ENCODE data around the gene GBX2.
A peak's percentile ranks its signal among the peaks of the same experiment; 100 is the strongest.

Gene GBX2

DNA sequence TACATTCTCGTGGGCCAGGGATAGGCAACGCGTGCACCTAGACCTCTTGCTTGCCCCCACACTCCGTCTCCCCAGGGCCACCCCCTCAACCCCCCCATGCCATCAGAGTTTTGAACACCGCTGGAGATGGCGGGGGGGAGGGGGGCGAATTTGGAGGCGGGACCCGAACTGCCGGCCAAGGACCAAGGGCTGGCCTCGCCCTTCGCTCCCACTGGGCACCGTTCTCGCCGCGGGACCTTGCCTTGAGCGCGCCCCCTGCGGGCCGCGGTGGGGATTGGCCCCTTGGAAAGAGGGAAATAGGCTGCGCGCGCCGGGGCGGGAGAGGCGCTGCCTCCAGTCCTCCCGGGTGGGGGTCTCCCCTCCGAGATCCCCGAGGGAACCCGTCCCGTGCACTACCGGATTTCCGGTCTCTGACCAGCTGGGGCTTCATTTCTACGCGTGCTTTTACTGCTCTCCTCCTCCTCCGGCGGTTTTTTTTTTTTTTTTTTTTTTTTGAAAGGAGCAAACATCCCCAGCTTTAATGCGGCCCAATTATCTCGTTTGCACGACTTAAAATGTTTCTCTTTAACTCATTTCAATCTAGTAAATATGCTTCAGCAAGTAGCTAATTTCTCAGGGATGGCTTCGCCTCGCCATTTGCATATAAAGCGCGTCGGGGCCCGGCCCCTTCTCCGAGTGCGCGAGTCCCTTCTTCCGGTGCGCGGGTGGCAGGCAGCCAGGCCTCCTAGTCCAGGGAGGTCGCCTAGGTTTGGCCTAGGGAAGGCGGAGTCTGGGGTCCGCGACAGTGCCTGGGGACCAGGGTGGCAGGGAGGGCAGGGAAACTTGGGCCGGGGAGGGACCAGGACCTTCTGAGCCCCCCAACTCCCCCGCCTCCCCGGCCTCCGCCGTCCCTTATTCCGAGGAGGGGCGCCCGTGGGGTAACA lies 10.0 kb upstream of the GBX2 start:
- ATAC-seq, result peak; percentile 80
- TF ChIP-seq OSR1 (CRISPR knock-in tag; IDR thresholded peaks at IDR 0.05) (no peak), ZC3H10 (CRISPR knock-in tag; IDR thresholded peaks at IDR 0.05) (no peak), ZNF8 (CRISPR knock-in tag; IDR thresholded peaks at IDR 0.05) (no peak), SNAI2 (CRISPR knock-in tag; IDR thresholded peaks at IDR 0.05) (no peak)
- TF ChIP-seq, protein P1, sequence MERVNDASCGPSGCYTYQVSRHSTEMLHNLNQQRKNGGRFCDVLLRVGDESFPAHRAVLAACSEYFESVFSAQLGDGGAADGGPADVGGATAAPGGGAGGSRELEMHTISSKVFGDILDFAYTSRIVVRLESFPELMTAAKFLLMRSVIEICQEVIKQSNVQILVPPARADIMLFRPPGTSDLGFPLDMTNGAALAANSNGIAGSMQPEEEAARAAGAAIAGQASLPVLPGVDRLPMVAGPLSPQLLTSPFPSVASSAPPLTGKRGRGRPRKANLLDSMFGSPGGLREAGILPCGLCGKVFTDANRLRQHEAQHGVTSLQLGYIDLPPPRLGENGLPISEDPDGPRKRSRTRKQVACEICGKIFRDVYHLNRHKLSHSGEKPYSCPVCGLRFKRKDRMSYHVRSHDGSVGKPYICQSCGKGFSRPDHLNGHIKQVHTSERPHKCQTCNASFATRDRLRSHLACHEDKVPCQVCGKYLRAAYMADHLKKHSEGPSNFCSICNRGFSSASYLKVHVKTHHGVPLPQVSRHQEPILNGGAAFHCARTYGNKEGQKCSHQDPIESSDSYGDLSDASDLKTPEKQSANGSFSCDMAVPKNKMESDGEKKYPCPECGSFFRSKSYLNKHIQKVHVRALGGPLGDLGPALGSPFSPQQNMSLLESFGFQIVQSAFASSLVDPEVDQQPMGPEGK (CRISPR knock-in tag; IDR thresholded peaks at IDR 0.05; ENCODE audit: borderline replicate concordance), result peak; percentile 13; the same call in 1 of the 2 replicates

DNA sequence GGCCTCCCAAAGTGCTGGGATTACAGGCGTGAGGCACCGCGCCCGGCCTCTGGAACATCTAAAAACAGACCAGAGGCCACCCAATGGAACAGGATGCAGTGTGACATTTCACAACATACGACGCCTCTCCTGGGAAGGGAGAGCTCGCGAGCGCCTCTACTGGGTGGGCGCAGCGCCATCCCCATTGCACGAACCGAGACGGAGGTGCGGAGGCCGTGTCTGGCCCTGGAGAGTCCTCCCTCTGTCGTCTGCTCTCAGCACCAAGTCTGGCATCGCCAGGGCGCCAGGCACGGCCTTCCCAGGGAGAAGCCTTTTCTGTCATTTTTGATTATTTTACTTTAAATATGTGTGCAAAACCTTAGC lies 9.4 kb upstream of the GBX2 start:
- peak; percentile 57 for ATAC-seq
- TF ChIP-seq ZNF8 (CRISPR knock-in tag; IDR thresholded peaks at IDR 0.05), result no peak

DNA sequence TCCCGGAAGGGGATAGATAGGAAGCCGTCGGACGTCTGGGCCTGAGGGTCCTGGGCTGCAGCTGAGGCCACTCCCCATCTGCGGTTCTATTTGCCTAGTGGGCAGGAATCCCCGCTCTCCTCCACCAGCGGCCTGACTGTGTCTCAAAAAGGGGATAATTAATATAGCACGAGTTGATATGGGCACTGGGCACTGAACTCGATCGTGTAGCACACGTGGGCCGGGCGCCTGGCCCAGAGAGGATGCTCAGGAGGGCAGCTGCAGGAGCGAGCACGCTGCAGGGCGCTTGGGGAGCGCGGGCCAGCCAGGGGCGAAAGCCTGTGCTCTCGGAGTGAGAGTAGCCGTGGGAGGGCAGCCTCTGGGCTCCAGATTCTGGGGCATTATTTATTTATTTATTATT lies 8.8 kb upstream of the GBX2 start:
- TF ChIP-seq, protein P2, sequence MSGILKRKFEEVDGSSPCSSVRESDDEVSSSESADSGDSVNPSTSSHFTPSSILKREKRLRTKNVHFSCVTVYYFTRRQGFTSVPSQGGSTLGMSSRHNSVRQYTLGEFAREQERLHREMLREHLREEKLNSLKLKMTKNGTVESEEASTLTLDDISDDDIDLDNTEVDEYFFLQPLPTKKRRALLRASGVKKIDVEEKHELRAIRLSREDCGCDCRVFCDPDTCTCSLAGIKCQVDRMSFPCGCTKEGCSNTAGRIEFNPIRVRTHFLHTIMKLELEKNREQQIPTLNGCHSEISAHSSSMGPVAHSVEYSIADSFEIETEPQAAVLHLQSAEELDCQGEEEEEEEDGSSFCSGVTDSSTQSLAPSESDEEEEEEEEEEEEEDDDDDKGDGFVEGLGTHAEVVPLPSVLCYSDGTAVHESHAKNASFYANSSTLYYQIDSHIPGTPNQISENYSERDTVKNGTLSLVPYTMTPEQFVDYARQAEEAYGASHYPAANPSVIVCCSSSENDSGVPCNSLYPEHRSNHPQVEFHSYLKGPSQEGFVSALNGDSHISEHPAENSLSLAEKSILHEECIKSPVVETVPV (CRISPR knock-in tag; IDR thresholded peaks at IDR 0.05), result no peak
- TF ChIP-seq, protein P3, sequence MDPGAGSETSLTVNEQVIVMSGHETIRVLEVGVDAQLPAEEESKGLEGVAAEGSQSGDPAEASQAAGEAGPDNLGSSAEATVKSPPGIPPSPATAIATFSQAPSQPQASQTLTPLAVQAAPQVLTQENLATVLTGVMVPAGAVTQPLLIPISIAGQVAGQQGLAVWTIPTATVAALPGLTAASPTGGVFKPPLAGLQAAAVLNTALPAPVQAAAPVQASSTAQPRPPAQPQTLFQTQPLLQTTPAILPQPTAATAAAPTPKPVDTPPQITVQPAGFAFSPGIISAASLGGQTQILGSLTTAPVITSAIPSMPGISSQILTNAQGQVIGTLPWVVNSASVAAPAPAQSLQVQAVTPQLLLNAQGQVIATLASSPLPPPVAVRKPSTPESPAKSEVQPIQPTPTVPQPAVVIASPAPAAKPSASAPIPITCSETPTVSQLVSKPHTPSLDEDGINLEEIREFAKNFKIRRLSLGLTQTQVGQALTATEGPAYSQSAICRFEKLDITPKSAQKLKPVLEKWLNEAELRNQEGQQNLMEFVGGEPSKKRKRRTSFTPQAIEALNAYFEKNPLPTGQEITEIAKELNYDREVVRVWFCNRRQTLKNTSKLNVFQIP (CRISPR knock-in tag; IDR thresholded peaks at IDR 0.05; ENCODE audit: borderline replicate concordance, low read depth), result no peak
- TF ChIP-seq, protein P4, sequence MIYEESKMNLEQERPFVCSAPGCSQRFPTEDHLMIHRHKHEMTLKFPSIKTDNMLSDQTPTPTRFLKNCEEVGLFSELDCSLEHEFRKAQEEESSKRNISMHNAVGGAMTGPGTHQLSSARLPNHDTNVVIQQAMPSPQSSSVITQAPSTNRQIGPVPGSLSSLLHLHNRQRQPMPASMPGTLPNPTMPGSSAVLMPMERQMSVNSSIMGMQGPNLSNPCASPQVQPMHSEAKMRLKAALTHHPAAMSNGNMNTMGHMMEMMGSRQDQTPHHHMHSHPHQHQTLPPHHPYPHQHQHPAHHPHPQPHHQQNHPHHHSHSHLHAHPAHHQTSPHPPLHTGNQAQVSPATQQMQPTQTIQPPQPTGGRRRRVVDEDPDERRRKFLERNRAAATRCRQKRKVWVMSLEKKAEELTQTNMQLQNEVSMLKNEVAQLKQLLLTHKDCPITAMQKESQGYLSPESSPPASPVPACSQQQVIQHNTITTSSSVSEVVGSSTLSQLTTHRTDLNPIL (CRISPR knock-in tag; IDR thresholded peaks at IDR 0.05; ENCODE audit: low read depth), result no peak
- TF ChIP-seq ARNTL (CRISPR knock-in tag; IDR thresholded peaks at IDR 0.05; ENCODE audit: borderline replicate concordance, low read depth) (no peak), TCF4 (CRISPR knock-in tag; IDR thresholded peaks at IDR 0.05; ENCODE audit: borderline replicate concordance) (no peak), RARB (CRISPR knock-in tag; IDR thresholded peaks at IDR 0.05) (no peak), ZFP30 (CRISPR knock-in tag; IDR thresholded peaks at IDR 0.05) (no peak), ZNF70 (CRISPR knock-in tag; IDR thresholded peaks at IDR 0.05) (no peak), ZNF565 (CRISPR knock-in tag; conservative IDR thresholded peaks at IDR 0.05; ENCODE audit: low read depth) (no peak), ESRRG (CRISPR knock-in tag; IDR thresholded peaks at IDR 0.05) (no peak), OSR1 (CRISPR knock-in tag; IDR thresholded peaks at IDR 0.05) (no peak), ZNF8 (CRISPR knock-in tag; IDR thresholded peaks at IDR 0.05) (no peak), BACH2 (CRISPR knock-in tag; IDR thresholded peaks at IDR 0.05; ENCODE audit: borderline replicate concordance) (no peak), GLIS3 (CRISPR knock-in tag; IDR thresholded peaks at IDR 0.05) (no peak), CSDC2 (CRISPR knock-in tag; IDR thresholded peaks at IDR 0.05) (no peak)
- ATAC-seq, result no peak

DNA sequence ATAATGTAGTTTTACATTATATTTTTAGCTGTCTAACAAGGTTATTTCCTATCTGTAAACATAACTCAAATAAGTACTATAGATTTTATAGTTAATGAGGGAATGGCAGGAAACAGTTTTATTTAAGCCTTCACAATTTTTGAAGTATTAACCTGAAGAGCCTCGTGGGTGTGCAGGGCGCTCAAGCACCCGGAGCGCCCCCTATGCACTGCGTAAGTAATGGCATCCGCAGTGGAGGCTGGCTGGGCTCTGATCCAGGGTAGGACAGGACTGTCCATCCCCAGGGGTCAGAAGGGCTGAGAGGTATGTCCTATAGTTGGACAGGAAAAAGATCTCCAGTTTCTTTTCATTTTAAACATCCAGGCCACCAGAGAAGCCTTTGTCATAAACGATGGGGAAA lies 8.2 kb upstream of the GBX2 start:
- ATAC-seq, result peak; percentile 23; the same call in 1 of the 3 replicates
- no peak for TF ChIP-seq ARNTL (CRISPR knock-in tag; IDR thresholded peaks at IDR 0.05; ENCODE audit: borderline replicate concordance, low read depth)
- TF ChIP-seq, protein P5, sequence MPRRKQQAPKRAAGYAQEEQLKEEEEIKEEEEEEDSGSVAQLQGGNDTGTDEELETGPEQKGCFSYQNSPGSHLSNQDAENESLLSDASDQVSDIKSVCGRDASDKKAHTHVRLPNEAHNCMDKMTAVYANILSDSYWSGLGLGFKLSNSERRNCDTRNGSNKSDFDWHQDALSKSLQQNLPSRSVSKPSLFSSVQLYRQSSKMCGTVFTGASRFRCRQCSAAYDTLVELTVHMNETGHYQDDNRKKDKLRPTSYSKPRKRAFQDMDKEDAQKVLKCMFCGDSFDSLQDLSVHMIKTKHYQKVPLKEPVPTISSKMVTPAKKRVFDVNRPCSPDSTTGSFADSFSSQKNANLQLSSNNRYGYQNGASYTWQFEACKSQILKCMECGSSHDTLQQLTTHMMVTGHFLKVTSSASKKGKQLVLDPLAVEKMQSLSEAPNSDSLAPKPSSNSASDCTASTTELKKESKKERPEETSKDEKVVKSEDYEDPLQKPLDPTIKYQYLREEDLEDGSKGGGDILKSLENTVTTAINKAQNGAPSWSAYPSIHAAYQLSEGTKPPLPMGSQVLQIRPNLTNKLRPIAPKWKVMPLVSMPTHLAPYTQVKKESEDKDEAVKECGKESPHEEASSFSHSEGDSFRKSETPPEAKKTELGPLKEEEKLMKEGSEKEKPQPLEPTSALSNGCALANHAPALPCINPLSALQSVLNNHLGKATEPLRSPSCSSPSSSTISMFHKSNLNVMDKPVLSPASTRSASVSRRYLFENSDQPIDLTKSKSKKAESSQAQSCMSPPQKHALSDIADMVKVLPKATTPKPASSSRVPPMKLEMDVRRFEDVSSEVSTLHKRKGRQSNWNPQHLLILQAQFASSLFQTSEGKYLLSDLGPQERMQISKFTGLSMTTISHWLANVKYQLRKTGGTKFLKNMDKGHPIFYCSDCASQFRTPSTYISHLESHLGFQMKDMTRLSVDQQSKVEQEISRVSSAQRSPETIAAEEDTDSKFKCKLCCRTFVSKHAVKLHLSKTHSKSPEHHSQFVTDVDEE (CRISPR knock-in tag; IDR thresholded peaks at IDR 0.05), result no peak
- no peak for TF ChIP-seq ZNF565 (CRISPR knock-in tag; conservative IDR thresholded peaks at IDR 0.05; ENCODE audit: low read depth)
- TF ChIP-seq PPARA (CRISPR knock-in tag; IDR thresholded peaks at IDR 0.05; ENCODE audit: borderline replicate concordance), result no peak
- no peak for TF ChIP-seq TCF4 (CRISPR knock-in tag; IDR thresholded peaks at IDR 0.05; ENCODE audit: borderline replicate concordance)
- no peak for TF ChIP-seq GLIS3 (CRISPR knock-in tag; IDR thresholded peaks at IDR 0.05)
- TF ChIP-seq ZNF70 (CRISPR knock-in tag; IDR thresholded peaks at IDR 0.05), result no peak
- TF ChIP-seq ESRRG (CRISPR knock-in tag; IDR thresholded peaks at IDR 0.05), result no peak
- TF ChIP-seq BACH2 (CRISPR knock-in tag; IDR thresholded peaks at IDR 0.05; ENCODE audit: borderline replicate concordance), result no peak
- no peak for TF ChIP-seq ZFP3 (CRISPR knock-in tag; IDR thresholded peaks at IDR 0.05)
- no peak for TF ChIP-seq ZC3H10 (CRISPR knock-in tag; IDR thresholded peaks at IDR 0.05)
- TF ChIP-seq ISL1 (CRISPR knock-in tag; IDR thresholded peaks at IDR 0.05), result no peak
- TF ChIP-seq, protein P1 (CRISPR knock-in tag; IDR thresholded peaks at IDR 0.05; ENCODE audit: borderline replicate concordance), result no peak
- TF ChIP-seq, protein P3 (CRISPR knock-in tag; IDR thresholded peaks at IDR 0.05; ENCODE audit: borderline replicate concordance, low read depth), result no peak
